Stomach (tissue), 4 donors: Measurements from ENCODE around the gene FAM20C.

ENCODE experiments used
- CTCF ChIP-seq, 7 experiments: fragments of 450-650 bp in 4 of 7; fragments of 200-600 bp in 3 of 7; sonication (generic) in 3 of 7; IDR thresholded peaks; one replicate each; pipeline ENCODE4 v1.5.1; 2016 to 2019; ENCODE audit warnings: antibody characterized with exemption in 7 of 7, control low read depth in 2 of 7, mild to moderate bottlenecking in 1 of 7
- POLR2AphosphoS5 ChIP-seq, 3 donors: sonication (generic); formaldehyde crosslinking; IDR thresholded peaks; one replicate each; pipeline ENCODE4 v1.6.1; 2016; ENCODE audit warnings: antibody characterized with exemption in 3 of 3

GRCh38 chr7:282621-283020, 90.2 kb downstream of the FAM20C start:
- TF ChIP-seq CTCF (IDR thresholded peaks at IDR 0.05) (no peak), POLR2AphosphoS5 (IDR thresholded peaks at IDR 0.05) (no peak)
